Endometrium (tissue), 2 donors: Measurements from ENCODE around the gene DACT3.

Source experiments
- FAIRE-seq: peaks from 2 replicates; lab custom pipeline; 2012; peaks lifted over from hg19 to GRCh38; lab: Jason Lieb, UNC
- donor health status: control.
- donor health status: control.

Gene DACT3

DNA sequence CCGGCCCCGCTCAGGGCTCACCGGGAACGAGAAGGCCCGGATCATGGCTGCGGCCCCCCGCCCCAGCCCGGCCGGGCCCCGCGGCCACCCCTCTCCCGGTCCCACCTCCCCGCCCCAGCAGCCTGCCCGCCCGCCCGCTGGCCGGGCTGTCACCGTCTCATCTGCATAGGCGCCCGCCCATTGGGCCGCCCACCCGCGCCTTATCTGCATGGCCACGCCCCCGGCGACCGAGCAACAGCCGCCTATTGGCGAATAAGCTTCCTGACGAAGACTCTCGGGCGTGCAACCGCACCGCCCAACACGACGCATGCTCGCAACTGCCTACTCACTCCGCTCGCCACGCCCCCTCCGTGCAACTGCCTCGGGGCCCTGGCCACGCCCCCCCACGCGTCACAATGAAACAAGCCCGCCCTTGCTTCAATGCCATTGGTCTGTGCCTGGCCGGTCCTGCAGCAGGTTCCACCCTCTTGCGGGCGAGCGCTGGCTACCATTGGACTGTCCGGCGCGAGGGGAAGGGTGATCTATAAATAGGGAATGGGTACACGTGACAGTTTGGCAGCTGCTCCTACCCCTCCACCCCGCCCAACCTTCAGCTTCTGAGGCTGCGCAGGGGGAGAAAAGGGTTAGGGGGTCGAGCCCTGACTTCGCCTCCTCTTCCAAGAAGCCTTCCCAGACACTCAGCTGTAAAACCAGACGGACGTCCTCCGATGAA lies at the start of gene DACT3:
Gene DACT3 (minus strand): TSS at position 163 of the 712 bp plus-strand sequence. CDS start 118 bp downstream, at position 45.
- FAIRE-seq = peak; percentile 99

DNA sequence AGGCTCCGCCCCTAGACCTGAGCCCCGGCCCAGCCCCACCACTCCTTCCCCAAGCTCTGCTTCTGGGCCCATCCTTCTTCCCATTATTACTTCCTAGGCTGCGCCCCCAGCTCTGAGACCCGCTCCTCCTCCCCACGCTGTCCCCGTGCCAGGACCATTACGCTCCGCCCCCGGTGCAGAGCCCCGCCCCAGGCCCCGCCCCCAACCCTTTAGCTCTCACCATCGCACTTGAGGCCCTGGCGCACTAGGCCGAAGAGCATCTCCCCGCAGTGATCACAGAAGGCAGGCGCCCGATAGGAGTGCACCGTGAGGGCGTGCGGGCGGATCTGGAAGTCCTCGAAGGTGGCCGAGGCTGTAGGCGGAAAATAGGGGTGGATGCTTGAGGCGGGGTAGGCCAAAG lies 49.7 kb upstream of the DACT3 start:
- FAIRE-seq = no peak

- FAIRE-seq = no peak
These were observed 43.5 kb upstream of the DACT3 start for GRCh38 chr19:46704379-46705076.

DNA sequence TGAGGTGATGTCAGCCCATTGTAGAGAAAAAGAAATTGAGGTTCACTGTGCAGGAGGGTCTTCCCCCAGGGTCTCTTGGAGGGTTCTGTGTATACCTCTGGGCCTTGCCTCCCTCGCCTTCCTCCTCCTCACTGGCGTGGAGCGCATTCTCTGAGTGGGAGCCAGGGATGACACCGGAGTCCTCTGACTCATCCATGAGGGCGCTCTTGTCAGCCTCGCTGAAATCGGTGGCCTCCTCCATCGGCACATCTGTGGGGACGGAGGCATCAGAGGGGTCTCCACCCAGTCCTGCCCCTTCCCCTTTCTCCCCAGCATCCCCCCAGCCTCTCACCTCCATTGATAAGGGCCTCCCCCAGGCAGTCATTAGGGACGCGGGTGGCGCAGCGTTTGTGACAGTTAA lies 39.7 kb upstream of the DACT3 start:
- no peak for FAIRE-seq

GRCh38 chr19:46698395-46699321 lies 37.7 kb upstream of the DACT3 start:
- FAIRE-seq = no peak

DNA sequence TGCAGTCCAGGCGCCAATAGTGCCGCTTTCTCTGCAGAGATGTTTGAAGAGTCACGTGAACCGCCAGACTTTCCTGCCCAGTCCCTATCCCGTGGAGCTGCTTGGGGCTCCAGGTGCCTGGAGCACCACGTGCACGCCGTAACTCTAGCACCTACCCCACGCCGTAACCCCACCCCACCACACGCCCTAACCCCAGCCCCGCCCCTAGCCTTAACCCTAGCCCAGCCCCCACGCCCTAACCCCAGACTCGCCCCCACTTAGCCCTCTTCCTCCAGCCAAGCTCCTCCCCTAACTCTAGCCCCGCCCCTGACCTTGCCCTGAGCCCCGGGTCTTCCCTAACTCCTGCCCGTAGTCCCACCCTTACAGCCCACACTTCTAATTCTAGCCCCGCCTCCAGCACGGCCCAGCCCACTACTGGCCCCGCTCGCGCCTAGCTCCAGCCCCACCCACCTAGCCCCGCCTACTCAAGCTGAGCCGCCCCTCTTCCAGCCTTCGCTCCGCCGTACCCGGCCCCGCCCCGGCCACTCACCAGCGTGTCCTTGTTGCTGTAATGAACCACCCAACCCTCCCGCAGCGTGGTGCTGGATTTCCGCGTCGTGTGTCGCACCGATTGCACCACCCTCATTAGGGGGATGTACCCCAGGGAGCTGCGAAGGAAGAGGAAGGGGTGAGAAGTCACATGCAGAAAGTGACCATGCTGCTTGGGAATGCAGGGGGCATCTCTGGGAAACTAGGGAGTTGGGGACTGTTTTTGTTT lies 36.4 kb upstream of the DACT3 start:
- no peak for FAIRE-seq

DNA sequence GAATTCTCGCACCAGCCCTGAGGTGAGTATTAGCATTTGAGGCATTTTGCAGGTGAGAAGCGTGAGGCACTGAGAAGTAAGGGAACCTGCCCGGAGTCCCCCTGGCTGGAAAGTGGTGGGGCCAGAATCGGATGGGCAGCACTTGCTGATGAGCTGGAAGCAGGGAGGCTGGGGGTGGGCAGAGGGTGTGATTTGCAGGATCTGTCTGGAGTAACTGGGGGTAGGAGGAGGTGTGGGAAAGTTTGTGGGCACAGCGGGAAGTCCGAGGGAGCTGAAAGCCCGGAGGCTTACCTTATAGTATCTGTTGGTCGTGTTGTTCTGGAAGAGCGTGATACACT lies 35.9 kb upstream of the DACT3 start:
- no peak for FAIRE-seq

DNA sequence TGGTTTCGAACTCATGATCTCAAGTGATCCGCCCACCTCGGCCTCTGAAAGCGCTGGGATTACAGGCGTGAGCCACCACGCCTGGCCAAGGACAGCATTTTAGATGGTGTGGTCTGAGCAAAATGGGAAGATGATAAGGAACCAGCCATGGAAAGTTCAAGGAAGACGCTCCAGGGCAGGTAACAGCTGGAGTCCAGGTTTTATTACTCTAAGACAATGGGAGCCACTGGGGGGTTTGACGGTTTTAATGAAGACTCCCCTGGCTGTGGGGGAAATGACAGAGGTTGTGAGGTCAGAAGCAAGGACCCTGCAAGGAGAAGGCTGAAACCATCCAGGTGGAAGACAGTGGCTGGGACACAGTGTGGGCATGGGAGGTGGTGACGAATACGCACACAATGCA lies 35.1 kb upstream of the DACT3 start:
- FAIRE-seq = no peak

- FAIRE-seq = no peak
These were observed 32.8 kb upstream of the DACT3 start for GRCh38 chr19:46693760-46694159.

DNA sequence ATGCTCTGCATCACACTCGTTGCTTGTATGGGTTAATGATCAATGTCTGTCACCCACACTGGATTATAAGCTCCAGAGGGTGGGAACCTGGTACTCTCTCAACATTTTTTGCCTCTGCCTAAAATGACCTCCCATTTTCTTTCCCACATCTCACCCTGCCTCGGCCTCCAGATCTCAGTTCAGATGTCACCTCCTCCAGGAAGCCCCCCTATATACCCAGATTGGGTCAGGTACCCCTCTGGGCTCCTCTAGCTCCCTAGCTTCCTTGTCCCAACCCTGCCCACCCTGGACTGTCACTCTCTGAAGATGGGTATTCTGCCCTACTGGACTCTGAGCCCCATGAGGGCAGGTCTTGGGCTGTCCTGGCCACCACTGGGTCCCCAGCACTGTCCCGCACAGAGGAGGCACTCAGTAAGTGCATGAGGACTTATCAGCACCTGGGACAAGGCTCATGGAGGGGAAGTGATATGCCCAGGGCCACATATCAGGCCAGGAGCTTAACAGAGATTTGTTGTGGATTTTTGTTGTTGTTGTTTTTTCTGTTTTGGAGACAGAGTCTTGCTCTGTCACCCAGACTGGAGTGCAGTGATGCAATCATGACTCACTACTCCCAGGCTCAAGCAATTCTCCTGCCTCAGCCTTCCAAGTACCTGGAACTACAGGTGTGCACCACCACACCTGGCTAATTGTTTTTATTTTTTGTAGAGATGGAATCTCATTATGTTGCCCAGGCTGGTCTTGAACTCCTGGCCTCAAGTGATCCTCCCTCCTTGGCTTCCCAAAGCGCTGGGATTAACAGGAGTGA lies 32.1 kb upstream of the DACT3 start:
- no peak for FAIRE-seq

GRCh38 chr19:46691948-46692347 lies 31.0 kb upstream of the DACT3 start:
- FAIRE-seq = no peak

DNA sequence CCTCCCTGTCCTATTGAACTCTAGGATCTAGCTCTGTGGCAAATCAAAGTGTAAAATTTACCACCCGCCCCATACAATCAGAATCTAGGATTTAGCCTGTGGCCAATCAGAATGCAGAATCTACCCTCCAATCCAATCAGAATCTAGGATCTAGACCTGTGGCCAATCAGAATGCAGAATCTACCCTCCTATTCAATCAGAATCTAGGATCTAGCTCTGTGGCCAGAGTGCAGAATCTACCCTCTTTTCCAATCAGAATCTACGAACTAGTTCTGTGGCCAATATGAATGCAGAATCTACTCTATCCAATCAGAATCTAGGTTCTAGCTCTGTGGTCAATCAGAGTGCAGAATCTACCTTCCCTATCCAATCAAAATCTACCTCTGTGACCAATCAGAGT lies 30.1 kb upstream of the DACT3 start:
- FAIRE-seq = no peak

- no peak for FAIRE-seq
These were observed 28.4 kb upstream of the DACT3 start for GRCh38 chr19:46689358-46689757.

GRCh38 chr19:46687438-46688145 lies 26.6 kb upstream of the DACT3 start:
- FAIRE-seq = no peak

DNA sequence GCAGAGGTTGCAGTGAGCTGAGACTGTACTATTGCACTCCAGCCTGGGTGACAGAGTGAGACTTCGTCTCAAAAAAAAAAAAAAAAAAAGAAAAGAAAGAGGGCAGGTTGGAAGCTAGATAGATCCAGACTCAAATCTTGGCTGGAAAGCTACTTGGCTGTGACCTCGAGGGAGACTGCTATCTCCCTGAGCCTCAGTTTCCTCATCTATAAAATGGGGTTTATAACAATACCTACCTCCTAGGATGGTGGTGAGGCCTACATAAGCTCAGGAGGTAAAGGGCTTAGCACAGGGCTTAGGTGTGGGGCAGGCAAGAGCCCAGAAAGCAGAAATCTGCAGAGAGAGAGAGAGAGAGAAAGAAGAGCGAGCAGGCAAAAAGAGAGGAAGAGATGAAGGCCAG lies 24.2 kb upstream of the DACT3 start:
- FAIRE-seq = no peak

GRCh38 chr19:46678110-46678732 lies 17.2 kb upstream of the DACT3 start:
- FAIRE-seq = no peak

GRCh38 chr19:46674416-46675178 lies 13.6 kb upstream of the DACT3 start:
- FAIRE-seq = no peak

GRCh38 chr19:46670813-46671212 lies 9.8 kb upstream of the DACT3 start:
- no peak for FAIRE-seq

GRCh38 chr19:46668662-46669061 lies 7.7 kb upstream of the DACT3 start:
- no peak for FAIRE-seq
